GM21390 (cell line): ENCODE data around the gene RASSF8.
A peak's percentile ranks its signal among the peaks of the same experiment; 100 is the strongest.

ENCODE experiments used
- ATAC-seq: cut with Tn5 transposase; IDR thresholded peaks from one replicate; pipeline ENCODE4 v1.9.1; 2021; ENCODE audit not compliant: unreplicated experiment

RASSF8 gene

GRCh38 chr12:26122681-26123481 lies 164.4 kb downstream of the RASSF8 start:
- ATAC-seq, result no peak

- ATAC-seq, result no peak
Observed at GRCh38 chr12:26123482-26123980, 165.0 kb downstream of the RASSF8 start.

- ATAC-seq, result no peak
Observed at GRCh38 chr12:26124446-26125399, 166.2 kb downstream of the RASSF8 start, which contains the start of gene BHLHE41. BHLHE41 (minus strand) TSS chr12:26125037; CDS start chr12:26124779, 258 bp downstream.

- peak; percentile 35 for ATAC-seq
Observed at GRCh38 chr12:26125400-26126339, 167.2 kb downstream of the RASSF8 start.

- ATAC-seq, result peak; percentile 41
Observed at GRCh38 chr12:26126340-26127284, 168.1 kb downstream of the RASSF8 start.

GRCh38 chr12:26127404-26127803 lies 168.9 kb downstream of the RASSF8 start:
- no peak for ATAC-seq

- no peak for ATAC-seq
Observed at GRCh38 chr12:26128168-26128567, 169.7 kb downstream of the RASSF8 start.
